ENCODE data around the gene NPHS1.

Gene NPHS1

GRCh38 chr19:35816846-35817245 is 35.5 kb downstream of the NPHS1 start:
- no peak overlapping the region for H3K27ac ChIP-seq
- no peak for TF ChIP-seq ZFX (IDR thresholded peaks at IDR 0.05)
- TF ChIP-seq CTCF (conservative IDR thresholded peaks at IDR 0.05): no peak

DNA sequence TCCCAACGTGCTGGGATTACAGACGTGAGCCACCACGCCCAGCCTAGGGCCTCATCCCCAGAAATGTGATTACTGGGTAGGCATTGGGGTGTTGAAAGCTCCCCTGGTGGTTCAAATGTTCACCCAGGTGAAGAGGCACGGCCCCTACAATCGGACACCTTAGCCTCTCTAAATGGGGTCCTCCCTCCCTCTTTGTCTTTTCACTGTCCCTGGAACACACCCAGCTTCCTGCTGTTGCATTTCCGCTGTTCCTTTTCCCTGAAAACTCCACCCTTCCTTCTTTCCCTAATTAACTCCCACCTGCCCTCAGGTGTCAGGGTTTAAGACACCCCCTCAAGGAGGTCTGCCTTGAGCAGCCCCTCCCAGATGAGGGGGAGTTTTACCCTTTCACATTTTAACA is 36.0 kb downstream of the NPHS1 start:
- H3K27ac ChIP-seq: no peak overlapping the region
- TF ChIP-seq ZFX (IDR thresholded peaks at IDR 0.05) (no peak), CTCF (conservative IDR thresholded peaks at IDR 0.05) (no peak)

DNA sequence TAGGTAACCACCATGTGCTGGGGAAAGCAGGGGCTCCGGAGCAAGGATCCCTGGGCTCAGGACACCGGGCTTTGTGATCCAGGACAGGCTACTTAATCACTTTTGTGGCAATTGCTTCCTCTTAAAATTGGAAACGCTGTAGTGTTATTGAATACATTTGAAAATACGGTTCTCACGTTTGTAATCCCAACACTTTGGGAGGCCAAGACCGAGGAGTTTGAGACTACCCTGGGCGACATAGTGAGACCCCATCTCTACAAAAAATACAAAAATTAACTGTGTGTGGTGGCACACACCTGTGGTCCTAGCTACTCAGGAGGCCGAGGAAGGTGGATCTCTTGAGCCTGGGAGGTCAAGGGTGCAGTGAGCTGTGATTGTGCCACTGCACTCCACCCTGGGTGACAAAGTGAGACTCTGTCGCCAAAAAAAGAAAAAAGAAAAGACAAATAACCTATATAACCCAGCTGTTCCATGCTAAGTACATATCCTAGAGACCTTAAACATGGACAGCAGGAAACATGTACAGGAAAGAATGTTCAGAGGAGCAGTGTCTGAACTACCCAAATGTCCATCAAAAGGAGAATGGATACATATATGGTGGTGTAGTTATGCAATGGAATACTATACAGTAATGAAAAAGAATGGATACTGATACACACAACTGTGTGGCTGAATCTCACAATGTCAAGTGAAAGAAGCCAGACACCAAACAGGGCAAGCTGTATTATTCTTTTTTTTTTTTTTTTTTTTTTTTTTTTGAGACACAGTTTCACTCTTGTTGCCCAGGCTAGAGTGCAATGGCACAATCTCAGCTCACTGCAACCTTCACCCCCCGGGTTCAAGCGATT is 39.0 kb downstream of the NPHS1 start:
- no peak overlapping the region for H3K27ac ChIP-seq

DNA sequence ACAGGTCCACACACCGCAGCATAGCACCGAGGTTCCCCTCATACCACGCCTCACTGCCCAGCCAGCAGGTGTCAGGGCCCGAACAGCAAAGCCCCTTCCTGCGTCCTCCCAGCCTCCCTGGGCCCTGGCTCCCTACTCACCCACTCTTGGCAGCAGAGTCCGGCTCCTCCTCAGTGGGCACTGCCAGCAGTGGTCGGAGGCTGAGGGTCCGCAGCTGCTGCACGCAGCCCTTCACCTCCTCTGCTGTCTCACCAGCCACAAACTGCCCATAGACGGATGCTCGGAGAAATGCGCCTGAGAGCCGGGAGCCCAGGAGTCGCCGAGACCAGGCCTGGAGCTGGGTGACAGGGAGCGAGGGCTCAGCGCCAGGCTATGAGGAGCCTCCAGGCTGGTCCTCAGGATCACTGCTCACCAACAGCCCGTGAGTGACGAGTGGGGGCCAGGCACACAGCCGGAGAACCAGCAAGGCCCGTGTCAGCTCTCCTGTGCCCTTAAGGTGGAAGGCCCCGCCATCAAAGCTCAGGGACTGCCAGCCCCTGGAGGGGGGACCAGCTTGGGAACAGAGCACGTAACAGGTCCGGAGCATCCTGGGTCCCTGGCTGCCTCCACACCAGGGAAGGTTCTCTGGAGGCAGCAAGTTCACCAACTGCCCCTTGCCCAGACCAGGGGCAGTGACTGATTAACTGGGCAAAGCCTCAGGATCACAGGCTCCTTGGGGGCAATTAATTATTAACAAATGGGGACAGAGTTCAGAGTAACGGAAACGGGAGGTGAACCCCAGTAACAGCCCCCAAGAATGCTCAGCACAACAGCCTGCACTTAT is 39.9 kb downstream of the NPHS1 start, which contains the start of gene PRODH2:
Gene PRODH2 (minus strand): TSS at position 626 of the 823 bp plus-strand sequence. CDS start 40 bp downstream, at position 586.
- TF ChIP-seq ZFX (IDR thresholded peaks at IDR 0.05) (no peak), CTCF (conservative IDR thresholded peaks at IDR 0.05) (no peak)

More for the DNA sequence above, 39.0 kb downstream of the NPHS1 start:
- TF ChIP-seq ZFX (IDR thresholded peaks at IDR 0.05): no peak
- no peak for TF ChIP-seq CTCF (conservative IDR thresholded peaks at IDR 0.05)

DNA sequence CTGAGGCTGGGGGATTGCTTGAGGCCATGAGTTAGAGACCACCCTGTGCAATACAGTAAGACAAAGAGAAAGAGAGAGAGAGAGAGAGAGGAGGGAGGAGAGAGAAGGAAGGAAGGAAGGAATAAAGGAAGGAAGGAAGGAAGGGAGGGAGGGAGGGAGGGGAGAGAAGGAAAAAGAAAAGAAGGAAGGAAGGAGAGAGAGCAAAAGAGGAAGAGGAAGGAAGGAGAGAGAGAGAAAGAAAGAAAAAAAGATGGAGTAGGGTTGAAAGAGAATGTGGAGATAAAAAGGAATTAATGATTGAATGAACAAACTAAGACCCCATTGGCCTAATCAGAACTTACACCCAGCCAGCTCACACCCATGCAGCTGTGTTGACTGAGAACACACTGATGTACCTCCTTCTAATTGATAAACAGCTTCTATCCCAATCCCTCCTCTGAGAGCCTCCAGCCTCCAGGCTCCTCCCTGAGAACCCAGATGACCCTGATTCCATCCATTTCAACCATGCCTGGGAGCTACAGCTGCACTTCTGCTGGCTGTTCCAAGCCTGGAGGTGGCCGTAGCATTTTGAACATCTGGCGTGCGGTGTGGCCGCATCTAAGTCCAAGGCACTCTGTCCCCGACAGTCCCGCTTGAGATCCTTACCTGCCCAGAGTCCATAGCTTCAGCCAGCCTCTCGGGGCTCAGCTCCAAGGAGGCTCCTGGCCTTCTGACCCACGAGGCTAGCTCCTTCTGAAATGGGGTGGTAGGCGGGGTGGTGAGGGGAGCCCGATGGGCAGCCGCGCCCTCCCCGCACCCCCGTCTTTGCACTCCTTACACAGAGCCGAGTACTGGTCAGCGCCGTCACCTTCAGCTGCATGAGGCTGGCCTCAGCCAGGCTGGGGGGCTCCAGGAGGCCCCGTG is 40.7 kb downstream of the NPHS1 start:
- no peak for TF ChIP-seq ZFX (IDR thresholded peaks at IDR 0.05)
- TF ChIP-seq CTCF (conservative IDR thresholded peaks at IDR 0.05): no peak
- no peak overlapping the region for H3K27ac ChIP-seq

More for the DNA sequence above, 39.9 kb downstream of the NPHS1 start, which contains the start of gene PRODH2:
- no peak within 1 kb of the TSS for H3K27ac ChIP-seq

- TF ChIP-seq CTCF (conservative IDR thresholded peaks at IDR 0.05): no peak
- no peak for TF ChIP-seq ZFX (IDR thresholded peaks at IDR 0.05)
- H3K27ac ChIP-seq: no peak overlapping the region
These were observed 44.7 kb downstream of the NPHS1 start for GRCh38 chr19:35807633-35808032.

All from C4-2B (cell line).